Neural progenitor cell (in vitro differentiated cells): Measurements from ENCODE around the gene SOD3. TPM values are rescaled to one million over a fixed set of nuclear protein-coding genes. Genes with fewer than 3 reads are reported as not detected.

Experiments used
- DNase-seq: peaks from one replicate; pipeline ENCODE4 v3.0.0-alpha.2; 2016; ENCODE audit warnings: low spot score
- H2AFZ ChIP-seq: fragments of 200-600 bp; sonication (generic); replicated peaks from 2 replicates; pipeline ENCODE4 v1.6.1; 2016; ENCODE audit warnings: antibody characterized with exemption
- H3F3A ChIP-seq: fragments of 200-600 bp; sonication (generic); 2 replicates; pipeline ENCODE4 v1.6.1; 2016; ENCODE audit warnings: antibody characterized with exemption, low read depth
- H3K27ac ChIP-seq: fragments of 200-600 bp; sonication (generic); 2 replicates; pipeline ENCODE4 v1.5.1; 2016; ENCODE audit warnings: mild to moderate bottlenecking
- H3K27me3 ChIP-seq: fragments of 200-600 bp; sonication (generic); 2 replicates; pipeline ENCODE4 v1.6.1; 2016; ENCODE audit warnings: mild to moderate bottlenecking, moderate library complexity
- H3K36me3 ChIP-seq: fragments of 200-600 bp; sonication (generic); 2 replicates; pipeline ENCODE4 v1.5.1; 2016
- H3K4me1 ChIP-seq: fragments of 200-600 bp; sonication (generic); 2 replicates; pipeline ENCODE4 v1.6.1; 2016; ENCODE audit warnings: mixed run types
- H3K4me2 ChIP-seq: fragments of 200-600 bp; sonication (generic); 2 replicates; pipeline ENCODE4 v1.6.1; 2016
- H3K4me3 ChIP-seq: fragments of 200-600 bp; sonication (generic); 2 replicates; pipeline ENCODE4 v1.5.1; 2016
- H3K79me2 ChIP-seq: fragments of 200-600 bp; sonication (generic); 2 replicates; pipeline ENCODE4 v1.6.1; 2016; ENCODE audit warnings: low read depth
- H3K9ac ChIP-seq: fragments of 200-600 bp; sonication (generic); 2 replicates; pipeline ENCODE4 v1.6.1; 2016
- H3K9me3 ChIP-seq: fragments of 200-600 bp; sonication (generic); 2 replicates; pipeline ENCODE4 v1.5.1; 2016; ENCODE audit warnings: low read depth
- H4K20me1 ChIP-seq: fragments of 200-600 bp; sonication (generic); 2 replicates; pipeline ENCODE4 v1.6.1; 2016; ENCODE audit warnings: low read depth
- H3K27ac Mint-ChIP-seq: 3 replicates; pipeline ENCODE4 v1.8.0; 2021; ENCODE audit warnings: mixed read lengths
- H3K27me3 Mint-ChIP-seq: 2 replicates; pipeline ENCODE4 v1.8.0; 2022; ENCODE audit warnings: low read depth, mild to moderate bottlenecking, inconsistent platforms, moderate library complexity, mixed read lengths; ENCODE audit not compliant: insufficient read depth
- H3K36me3 Mint-ChIP-seq: 3 replicates; pipeline ENCODE4 v1.8.0; 2021; ENCODE audit warnings: mixed read lengths
- H3K4me1 Mint-ChIP-seq: 3 replicates; pipeline ENCODE4 v1.8.0; 2021; ENCODE audit warnings: mixed read lengths
- H3K4me3 Mint-ChIP-seq: 3 replicates; pipeline ENCODE4 v1.8.0; 2021; ENCODE audit warnings: mild to moderate bottlenecking, moderate library complexity, mixed read lengths
- H3K9me3 Mint-ChIP-seq: 3 replicates; pipeline ENCODE4 v1.8.0; 2020; ENCODE audit warnings: mixed read lengths
- CTCF ChIP-seq: fragments of 200-600 bp; sonication (generic); IDR thresholded peaks from 2 replicates; pipeline ENCODE4 v1.5.1; 2017; ENCODE audit warnings: antibody characterized with exemption, mild to moderate bottlenecking
- EZH2 ChIP-seq: fragments of 200-600 bp; sonication (generic); IDR thresholded peaks from 2 replicates; pipeline ENCODE4 v1.6.1; 2017; ENCODE audit warnings: antibody characterized with exemption, mild to moderate bottlenecking, moderate library complexity
- EZH2phosphoT487 ChIP-seq: fragments of 200-600 bp; sonication (generic); IDR thresholded peaks from 2 replicates; pipeline ENCODE4 v1.6.1; 2017; ENCODE audit warnings: antibody characterized with exemption
- small RNA-seq: library from RNA; depleted of rRNA; stranded (forward); fragments of <200 nt; gene quantifications from one replicate; pipeline ENCODE3, GENCODE V24; 2015
- total RNA-seq: library from RNA; depleted of rRNA; stranded (reverse); fragments of >200 nt; gene quantifications from 2 replicates; pipeline ENCODE4 v1.2.3, GENCODE V29; 2015; ENCODE audit warnings: low replicate concordance

Gene SOD3
- total RNA-seq, 1 donor from 2014 or later: 0.11 TPM

- peaks cover 9% of the 10 kb centered on the region for H3K4me1 ChIP-seq
- no peaks in the 10 kb centered on the region for H3K27me3 ChIP-seq
- H3K27me3 Mint-ChIP-seq: peaks cover 2% of the 10 kb centered on the region
- H3K9me3 ChIP-seq: no peaks in the 10 kb centered on the region
- H3K36me3 ChIP-seq: no peaks in the 10 kb centered on the region
- TF ChIP-seq EZH2 (no peak), EZH2phosphoT487 (no peak), CTCF (no peak)
- H4K20me1 ChIP-seq: no peaks in the 10 kb centered on the region
- no peaks in the 10 kb centered on the region for H3K9me3 Mint-ChIP-seq
- H3K4me3 ChIP-seq: no peak overlapping the region
- no peak overlapping the region for H3K27ac Mint-ChIP-seq
- H3K27ac ChIP-seq: no peak overlapping the region
- H2AFZ ChIP-seq: no peak overlapping the region
- H3F3A ChIP-seq: no peaks in the 10 kb centered on the region
- no peak for DNase-seq
- H3K79me2 ChIP-seq: no peaks in the 10 kb centered on the region
- no peak overlapping the region for H3K9ac ChIP-seq
- no peak overlapping the region for H3K4me2 ChIP-seq
- no peaks in the 10 kb centered on the region for H3K36me3 Mint-ChIP-seq
- H3K4me3 Mint-ChIP-seq: no peak overlapping the region
- H3K4me1 Mint-ChIP-seq: peaks cover 28% of the 10 kb centered on the region
These were observed 54.4 kb downstream of the SOD3 start for GRCh38 chr4:24849756-24850155.

Small RNAs within 50 kb of the gene (small RNA-seq; reads per million reads assigned to genes)
- gene AC006390.1: not detected

Other genes with a start within 250 kb of the SOD3 start
- 275 and 410 TPM in 2 replicates for gene DHX15, start 211.0 kb upstream of the SOD3 start, total RNA-seq
- 3.4 and 5.0 TPM in 2 replicates for gene CCDC149, start 117.5 kb downstream of the SOD3 start, total RNA-seq
- 0.56 and 0.99 TPM in 2 replicates for gene LGI2, start 235.4 kb downstream of the SOD3 start, total RNA-seq